T-helper 1 cell treated with Interleukin-12 subunit alpha and Interleukin-12 subunit beta and Interleukin-4 antibody, amounts not matched to agents 30 μg/mL and 1 μg/mL, for 36 hours (primary cell): ENCODE results near the gene CD2AP.
"Not testable (repeated sequence)": the region's sequence is repeated elsewhere in the genome, so short reads cannot be mapped to it uniquely, and the experiment has no call there.

Experiments
- H3K27ac Mint-ChIP-seq: one replicate; pipeline ENCODE4 v1.8.0; 2021; ENCODE audit warnings: mild to moderate bottlenecking, mixed read lengths
- H3K27me3 Mint-ChIP-seq: one replicate; pipeline ENCODE4 v1.8.0; 2021; ENCODE audit warnings: low read depth, mixed read lengths
- H3K36me3 Mint-ChIP-seq: one replicate; pipeline ENCODE4 v1.8.0; 2021; ENCODE audit warnings: low read depth, mixed read lengths
- H3K4me1 Mint-ChIP-seq: one replicate; pipeline ENCODE4 v1.8.0; 2021; ENCODE audit warnings: low read depth, mixed read lengths
- H3K4me3 Mint-ChIP-seq: one replicate; pipeline ENCODE4 v1.8.0; 2021; ENCODE audit warnings: mild to moderate bottlenecking, moderate library complexity, mixed read lengths
- H3K9me3 Mint-ChIP-seq: one replicate; pipeline ENCODE4 v1.8.0; 2021; ENCODE audit warnings: mixed read lengths

CD2AP gene

DNA sequence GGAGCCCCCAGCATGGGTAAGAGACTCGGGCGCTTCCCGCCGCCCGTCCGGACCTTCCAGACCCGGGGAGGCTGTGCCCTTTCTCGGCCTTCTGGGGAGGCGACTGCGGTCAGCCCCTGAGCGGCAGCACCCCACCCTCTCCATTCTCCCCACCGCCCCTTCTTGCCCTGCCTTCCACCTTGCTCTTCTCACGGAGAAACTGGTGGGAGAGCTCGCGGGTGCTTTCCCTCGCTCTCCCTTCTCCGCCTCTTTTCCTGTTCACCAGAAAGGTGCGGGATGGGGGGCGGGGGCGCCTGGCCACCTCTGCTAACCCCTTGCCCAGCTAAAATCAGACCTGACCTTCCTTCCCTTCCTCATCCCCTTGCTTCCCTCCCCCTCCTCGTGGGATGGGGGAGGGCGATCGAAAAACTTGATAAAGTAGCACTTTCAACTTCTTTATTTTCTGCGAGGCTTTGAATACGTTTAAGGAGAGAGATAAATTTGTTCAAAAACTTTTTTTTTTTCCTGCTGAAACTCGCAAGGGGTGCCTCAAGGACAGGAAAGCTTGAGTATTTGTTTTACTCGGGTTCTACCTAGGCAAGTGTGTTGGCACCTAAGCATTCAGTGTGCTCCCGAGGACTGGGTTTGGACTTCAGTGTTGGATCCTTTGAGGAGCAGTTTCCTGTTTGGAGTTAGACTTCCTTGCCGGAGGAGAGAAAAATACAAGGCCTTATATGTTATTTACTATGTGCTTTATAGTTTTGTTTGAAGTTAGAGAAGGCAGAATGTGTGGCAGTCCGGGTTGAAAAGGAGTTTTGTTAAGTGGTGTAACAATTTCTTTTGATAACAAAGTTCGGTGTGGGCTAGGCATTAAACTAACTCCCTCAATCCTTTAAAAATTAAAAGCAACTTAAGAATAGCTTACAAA, 897 bp downstream of the CD2AP start:
- peaks cover 7% of the 10 kb centered on the region for H3K27me3 Mint-ChIP-seq
- no peaks in the 10 kb centered on the region for H3K9me3 Mint-ChIP-seq
- peak overlapping the region; percentile 98 for H3K4me3 Mint-ChIP-seq
- H3K27ac Mint-ChIP-seq: peak overlapping the region; percentile 96
- peaks cover 37% of the 10 kb centered on the region for H3K4me1 Mint-ChIP-seq
- H3K36me3 Mint-ChIP-seq: peaks cover 5% of the 10 kb centered on the region

DNA sequence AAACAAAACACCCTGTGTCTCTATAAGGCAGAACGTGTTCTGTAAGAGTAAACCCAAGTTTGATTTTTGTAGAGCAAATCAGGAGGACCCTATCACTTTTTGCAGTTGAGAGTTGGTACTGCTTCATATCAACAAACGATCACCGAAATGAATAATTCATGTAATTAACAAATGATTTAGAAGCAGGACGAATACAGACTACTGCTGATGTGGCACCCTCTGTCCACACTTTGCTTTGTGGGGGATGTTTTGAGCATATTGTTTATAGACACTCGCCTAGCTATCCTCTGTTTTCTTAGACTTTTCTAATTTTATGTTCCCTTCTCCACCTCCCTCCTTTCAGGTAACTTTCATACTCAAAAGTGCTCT, 1.5 kb downstream of the CD2AP start:
- peaks cover 5% of the 10 kb centered on the region for H3K36me3 Mint-ChIP-seq
- H3K4me1 Mint-ChIP-seq: peaks cover 43% of the 10 kb centered on the region
- peak overlapping the region; percentile 96 for H3K27ac Mint-ChIP-seq

GRCh38 chr6:47479874-47480273, 2.3 kb downstream of the CD2AP start:
- peaks cover 5% of the 10 kb centered on the region for H3K36me3 Mint-ChIP-seq
- H3K27ac Mint-ChIP-seq: no peak overlapping the region
- H3K9me3 Mint-ChIP-seq: no peaks in the 10 kb centered on the region
- peaks cover 7% of the 10 kb centered on the region for H3K27me3 Mint-ChIP-seq
- no peak overlapping the region for H3K4me3 Mint-ChIP-seq
- H3K4me1 Mint-ChIP-seq: peaks cover 49% of the 10 kb centered on the region

More for the DNA sequence above, 1.5 kb downstream of the CD2AP start:
- H3K9me3 Mint-ChIP-seq: no peaks in the 10 kb centered on the region
- H3K4me3 Mint-ChIP-seq: peak overlapping the region; percentile 98
- peaks cover 7% of the 10 kb centered on the region for H3K27me3 Mint-ChIP-seq

DNA sequence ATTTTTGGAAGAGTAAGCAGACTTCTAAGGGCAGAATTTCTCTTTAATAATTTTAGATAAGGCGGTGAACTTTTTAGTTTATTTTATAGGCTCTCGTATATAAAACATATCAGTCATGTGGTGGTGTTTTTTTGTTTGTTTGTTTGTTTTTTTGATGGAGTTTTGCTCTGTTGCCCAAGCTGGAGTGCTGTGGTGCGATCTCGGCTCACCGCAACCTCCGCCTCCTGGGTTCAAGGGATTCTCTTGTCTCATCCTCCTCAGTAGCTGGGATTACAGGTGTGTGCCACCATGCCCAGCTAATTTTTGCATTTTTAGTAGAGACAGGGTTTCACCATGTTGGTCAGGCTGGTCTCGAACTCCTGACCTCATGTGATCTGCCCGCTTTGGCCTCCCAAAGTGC, 3.6 kb downstream of the CD2AP start:
- H3K36me3 Mint-ChIP-seq, H3K4me3 Mint-ChIP-seq, H3K27ac Mint-ChIP-seq, H3K9me3 Mint-ChIP-seq, H3K27me3 Mint-ChIP-seq: not testable (repeated sequence)
- H3K4me1 Mint-ChIP-seq: peaks cover 55% of the 10 kb centered on the region

DNA sequence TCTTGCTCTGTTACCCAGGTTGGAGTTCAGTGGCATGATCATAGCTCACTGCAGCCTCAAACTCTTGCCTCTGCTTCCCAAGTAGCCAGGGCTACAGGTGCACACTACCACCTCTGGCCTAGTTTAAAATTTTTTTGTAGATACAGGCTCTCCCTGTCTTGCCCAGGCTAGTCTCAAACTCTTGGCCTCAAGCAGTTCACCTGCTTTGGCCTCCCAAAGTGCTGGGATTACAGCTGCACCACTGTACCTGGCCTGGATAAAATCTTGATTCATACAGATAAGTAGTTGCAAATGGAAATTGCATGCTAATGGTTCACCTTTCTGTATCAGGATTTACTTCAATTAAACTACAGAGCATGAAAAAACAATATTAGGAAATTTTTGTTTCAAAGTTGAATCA, 4.2 kb downstream of the CD2AP start:
- Mint-ChIP-seq H3K9me3 (no peaks in the 10 kb centered on the region), H3K4me3 (no peak overlapping the region), H3K27me3 (no peaks in the 10 kb centered on the region), H3K36me3 (peaks cover 5% of the 10 kb centered on the region), H3K4me1 (peaks cover 57% of the 10 kb centered on the region), H3K27ac (no peak overlapping the region)

DNA sequence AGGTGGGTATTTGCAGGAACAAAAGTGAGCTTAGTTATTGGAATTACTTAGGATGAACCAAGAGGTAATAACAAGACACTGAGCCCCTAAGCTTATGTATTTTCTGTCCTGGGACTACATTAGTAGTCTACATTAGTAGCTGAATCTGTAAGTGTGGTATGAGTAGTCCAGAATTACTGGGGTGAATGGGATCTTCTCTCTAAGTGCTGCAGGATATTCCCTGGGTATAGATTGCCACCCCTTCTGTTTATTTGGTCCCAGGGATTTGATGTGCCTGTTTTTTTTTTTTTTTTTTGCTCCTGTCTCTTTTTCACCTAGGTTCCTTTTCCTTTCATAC, 5.9 kb downstream of the CD2AP start:
- no peak overlapping the region for H3K27ac Mint-ChIP-seq
- H3K4me3 Mint-ChIP-seq: no peak overlapping the region
- no peaks in the 10 kb centered on the region for H3K27me3 Mint-ChIP-seq
- peaks cover 4% of the 10 kb centered on the region for H3K36me3 Mint-ChIP-seq
- peaks cover 53% of the 10 kb centered on the region for H3K4me1 Mint-ChIP-seq
- H3K9me3 Mint-ChIP-seq: no peaks in the 10 kb centered on the region

- H3K27me3 Mint-ChIP-seq: no peaks in the 10 kb centered on the region
- H3K36me3 Mint-ChIP-seq: peaks cover 2% of the 10 kb centered on the region
- peaks cover 48% of the 10 kb centered on the region for H3K4me1 Mint-ChIP-seq
- H3K9me3 Mint-ChIP-seq: no peaks in the 10 kb centered on the region
- H3K4me3 Mint-ChIP-seq: no peak overlapping the region
- H3K27ac Mint-ChIP-seq: no peak overlapping the region
These were observed 6.4 kb downstream of the CD2AP start for GRCh38 chr6:47483853-47484546.

DNA sequence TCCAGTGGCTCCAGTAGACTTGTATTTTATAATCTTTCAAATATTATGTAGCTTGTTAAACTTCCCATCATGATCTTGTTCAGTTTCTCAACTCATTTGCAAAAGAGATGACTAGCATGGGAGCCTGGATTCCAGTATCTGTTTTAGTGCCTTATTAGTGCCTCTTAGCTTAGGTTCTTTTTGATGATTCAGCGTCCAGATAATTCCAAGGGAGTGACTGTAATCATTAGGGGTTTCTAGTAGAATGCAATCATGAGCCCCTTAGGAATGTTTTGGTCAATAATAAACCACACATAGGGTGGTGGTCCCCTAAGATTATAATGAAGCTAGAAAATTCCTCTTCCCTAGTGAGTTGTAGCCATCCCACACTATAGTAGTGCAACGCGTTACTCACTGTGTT, 7.0 kb downstream of the CD2AP start:
- Mint-ChIP-seq H3K9me3 (no peaks in the 10 kb centered on the region), H3K4me1 (peaks cover 44% of the 10 kb centered on the region), H3K36me3 (peaks cover 2% of the 10 kb centered on the region), H3K27ac (no peak overlapping the region), H3K4me3 (no peak overlapping the region), H3K27me3 (no peaks in the 10 kb centered on the region)

DNA sequence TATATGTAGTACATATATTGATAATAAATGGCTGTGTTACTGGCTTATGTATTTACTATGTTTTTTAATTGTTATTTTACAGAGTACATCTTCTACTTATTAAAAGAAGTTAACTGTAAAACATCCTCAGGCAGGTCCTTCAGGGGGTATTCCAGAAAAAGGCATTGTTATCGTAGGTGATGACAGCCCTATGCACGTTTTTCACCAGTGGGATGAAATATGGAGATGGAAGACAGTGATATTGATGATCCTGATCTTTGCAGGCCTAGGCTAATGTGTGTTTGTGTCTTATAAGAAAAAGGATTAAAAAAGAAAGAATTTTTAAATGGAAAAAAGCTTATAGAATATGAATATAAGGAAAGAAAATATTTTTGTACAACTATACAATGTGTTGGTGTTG, 7.5 kb downstream of the CD2AP start:
- Mint-ChIP-seq H3K27ac (no peak overlapping the region), H3K9me3 (no peaks in the 10 kb centered on the region), H3K36me3 (peaks cover 2% of the 10 kb centered on the region), H3K4me3 (no peak overlapping the region), H3K27me3 (no peaks in the 10 kb centered on the region), H3K4me1 (peaks cover 41% of the 10 kb centered on the region)

- Mint-ChIP-seq H3K36me3 (peaks cover 2% of the 10 kb centered on the region), H3K4me1 (peaks cover 36% of the 10 kb centered on the region), H3K27me3 (no peaks in the 10 kb centered on the region), H3K4me3 (no peak overlapping the region), H3K27ac (no peak overlapping the region), H3K9me3 (no peaks in the 10 kb centered on the region)
These were observed 8.0 kb downstream of the CD2AP start for GRCh38 chr6:47485491-47486135.

DNA sequence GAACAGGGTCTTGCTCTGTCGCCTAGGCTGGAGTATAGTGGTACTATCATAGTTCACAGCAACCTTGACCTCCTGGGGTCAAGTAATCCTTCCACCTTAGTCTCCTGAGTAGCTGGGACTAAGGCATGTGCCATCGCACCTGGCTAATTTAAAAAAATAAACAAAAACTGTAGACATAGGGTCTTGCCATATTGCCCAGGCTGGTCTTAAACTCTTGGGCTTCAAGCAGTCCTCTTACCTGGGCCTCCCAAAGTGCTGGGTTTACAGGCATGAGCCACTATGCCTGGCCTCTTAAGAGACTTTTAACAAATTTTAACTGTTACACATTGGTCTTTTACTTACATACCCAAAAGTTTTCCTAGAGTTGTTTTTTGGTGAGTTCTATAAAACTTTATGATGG, 12.4 kb downstream of the CD2AP start:
- Mint-ChIP-seq H3K27ac (no peak overlapping the region), H3K9me3 (no peaks in the 10 kb centered on the region), H3K27me3 (no peaks in the 10 kb centered on the region), H3K4me1 (peaks cover 18% of the 10 kb centered on the region), H3K4me3 (no peak overlapping the region), H3K36me3 (peaks cover 2% of the 10 kb centered on the region)

GRCh38 chr6:47490676-47491075, 13.1 kb downstream of the CD2AP start:
- Mint-ChIP-seq H3K9me3 (no peaks in the 10 kb centered on the region), H3K27ac (no peak overlapping the region)

GRCh38 chr6:47492355-47492754, 14.8 kb downstream of the CD2AP start:
- H3K9me3 Mint-ChIP-seq: no peaks in the 10 kb centered on the region
- H3K27me3 Mint-ChIP-seq: no peaks in the 10 kb centered on the region
- H3K36me3 Mint-ChIP-seq: no peaks in the 10 kb centered on the region
- no peak overlapping the region for H3K4me3 Mint-ChIP-seq
- no peak overlapping the region for H3K27ac Mint-ChIP-seq
- H3K4me1 Mint-ChIP-seq: peaks cover 10% of the 10 kb centered on the region

More at GRCh38 chr6:47490676-47491075, 13.1 kb downstream of the CD2AP start:
- Mint-ChIP-seq H3K36me3 (peaks cover 2% of the 10 kb centered on the region), H3K4me1 (peaks cover 19% of the 10 kb centered on the region), H3K27me3 (no peaks in the 10 kb centered on the region), H3K4me3 (no peak overlapping the region)

DNA sequence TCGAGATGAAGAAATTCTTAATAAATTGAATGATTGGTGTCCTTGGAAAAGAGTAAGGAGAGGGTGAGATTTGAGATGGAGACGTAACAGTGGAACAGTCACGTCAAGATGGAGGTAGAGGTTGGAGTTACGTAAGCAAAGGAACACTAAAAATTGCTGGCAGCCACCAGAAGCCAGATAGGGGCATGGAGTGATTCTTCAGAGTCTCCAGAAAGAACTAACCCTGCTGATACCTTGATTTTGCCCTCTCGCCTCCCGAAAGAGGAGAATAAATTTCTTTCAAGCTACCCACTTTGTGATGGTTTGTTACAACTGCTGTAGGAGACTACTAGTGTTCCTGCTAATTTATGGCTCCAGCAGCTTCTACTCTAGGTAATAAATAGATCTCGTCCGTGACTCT, 17.6 kb downstream of the CD2AP start:
- Mint-ChIP-seq H3K27me3 (no peaks in the 10 kb centered on the region), H3K9me3 (no peaks in the 10 kb centered on the region), H3K27ac (no peak overlapping the region), H3K4me3 (no peak overlapping the region), H3K36me3 (no peaks in the 10 kb centered on the region), H3K4me1 (peaks cover 10% of the 10 kb centered on the region)
